Tibial nerve (tissue), 4 donors: ENCODE measurements around the gene TMEM132E. TPM values are rescaled to one million over a fixed set of nuclear protein-coding genes. Genes with fewer than 3 reads are reported as not detected.

Experiments
- DNase-seq, 2 donors: peaks; one replicate each; pipeline ENCODE4 v3.0.0-alpha.2; 2019; ENCODE audit warnings: low spot score in 2 of 2
- H3K27ac ChIP-seq, 4 donors: fragments of 200-600 bp; sonication (generic) in 3 of 4; one replicate each; pipeline ENCODE4 v1.5.1; 2017 to 2019; ENCODE audit warnings: mild to moderate bottlenecking in 1 of 4
- H3K27me3 ChIP-seq, 2 donors: fragments of 200-600 bp; sonication (generic) in 1 of 2; one replicate each; pipeline versions ENCODE4 v1.5.1 to v1.6.0; 2017 to 2019
- H3K36me3 ChIP-seq, 3 donors: fragments of 200-600 bp; sonication (generic); one replicate each; pipeline ENCODE4 v1.5.1; 2018 to 2019
- H3K4me1 ChIP-seq, 4 donors: fragments of 200-600 bp; sonication (generic) in 3 of 4; one replicate each; pipeline ENCODE4 v1.5.1; 2017 to 2019
- H3K4me3 ChIP-seq, 4 donors: fragments of 200-600 bp; sonication (generic) in 3 of 4; one replicate each; pipeline ENCODE4 v1.5.1; 2017 to 2019; ENCODE audit warnings: mild to moderate bottlenecking in 1 of 4, moderate library complexity in 1 of 4
- H3K9me3 ChIP-seq, 4 donors: fragments of 200-600 bp; sonication (generic) in 3 of 4; one replicate each; pipeline ENCODE4 v1.5.1; 2017 to 2019
- EP300 ChIP-seq, 2 donors: sonication (generic); formaldehyde crosslinking; IDR thresholded peaks; one replicate each; pipeline ENCODE4 v1.6.1; 2017; ENCODE audit warnings: antibody characterized with exemption in 2 of 2, mild to moderate bottlenecking in 1 of 2
- POLR2A ChIP-seq, 2 donors: fragments of 450-650 bp; IDR thresholded peaks; one replicate each; pipeline ENCODE4 v1.6.1; 2017; ENCODE audit warnings: antibody characterized with exemption in 2 of 2, mild to moderate bottlenecking in 2 of 2, moderate library complexity in 2 of 2
- WGBS, 2 donors: methylation state at CpG; one replicate each; pipeline ENCODE4 v1.1.5; 2018; 5-methylcytosine and 5-hydroxymethylcytosine counted together
- total RNA-seq, 4 donors: library from RNA; depleted of rRNA; stranded (reverse); fragments of >200 nt; gene quantifications; one replicate each; pipeline ENCODE4 v1.1.0, GENCODE V29; 2016
- TF ChIP-seq, protein P1 (sequence below), 5 experiments: fragments of 200-600 bp in 3 of 5; fragments of 450-650 bp in 2 of 5; sonication (generic) in 3 of 5; IDR thresholded peaks; one replicate each; pipeline ENCODE4 v1.5.1; 2016 to 2019; ENCODE audit warnings: antibody characterized with exemption in 5 of 5, mild to moderate bottlenecking in 3 of 5, moderate library complexity in 2 of 5

TMEM132E gene
- total RNA-seq, 4 donors from 2014 or later, result 0.42 to 0.59 TPM; not detected in 2

DNA sequence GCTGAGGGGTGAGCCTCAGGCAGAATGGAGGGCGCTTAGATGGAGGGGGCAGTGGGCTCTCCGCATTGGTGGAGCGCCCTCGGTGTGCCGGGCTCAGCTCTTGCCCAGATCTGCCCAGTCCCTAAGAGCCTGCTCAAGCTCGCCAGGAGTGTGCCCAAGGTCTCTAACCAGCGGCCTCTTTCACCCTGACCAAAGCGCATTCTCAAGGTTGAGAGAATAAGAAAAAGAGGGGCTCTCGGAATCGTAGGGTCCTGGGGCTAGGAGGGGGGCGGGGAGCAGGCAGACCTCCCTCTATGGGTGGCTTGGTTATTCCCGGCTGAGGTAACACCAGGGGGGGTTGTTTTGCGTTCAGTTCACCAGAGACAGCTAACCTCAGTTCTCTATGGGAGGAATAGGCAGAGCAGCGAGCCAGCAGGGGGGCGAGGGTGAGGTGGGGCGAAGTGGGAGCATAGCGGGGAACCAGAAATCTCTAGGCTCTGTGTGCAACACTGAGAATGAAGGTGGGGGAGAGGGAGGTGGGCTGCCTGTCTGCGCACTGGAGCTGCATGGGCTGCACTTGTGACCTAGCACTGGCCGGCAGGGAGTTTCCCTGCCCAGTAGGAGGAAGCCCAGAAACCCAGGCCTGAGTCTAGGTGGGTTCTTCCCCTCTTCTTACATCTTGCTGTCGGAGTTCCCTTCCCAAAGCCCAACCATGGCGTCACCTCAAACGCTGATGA is 3.0 kb downstream of the TMEM132E start:
- Histone ChIP-seq H3K9me3 (no peaks in the 10 kb centered on the region), H3K4me3 (no peak overlapping the region), H3K27ac (no peak overlapping the region), H3K27me3 (peaks cover 0 to 85% of the 10 kb centered on the region in 2 donors), H3K4me1 (peaks cover 0 to 42% (median 32%) of the 10 kb centered on the region in 4 donors), H3K36me3 (no peaks in the 10 kb centered on the region)
- no peak for DNase-seq
- 21% methylated on average over 19 to 22 of the region's 22 CpGs for WGBS, 2 donors
- TF ChIP-seq EP300 (IDR thresholded peaks at IDR 0.05), result no peak
- TF ChIP-seq POLR2A (IDR thresholded peaks at IDR 0.05), result no peak
- TF ChIP-seq, protein P1, sequence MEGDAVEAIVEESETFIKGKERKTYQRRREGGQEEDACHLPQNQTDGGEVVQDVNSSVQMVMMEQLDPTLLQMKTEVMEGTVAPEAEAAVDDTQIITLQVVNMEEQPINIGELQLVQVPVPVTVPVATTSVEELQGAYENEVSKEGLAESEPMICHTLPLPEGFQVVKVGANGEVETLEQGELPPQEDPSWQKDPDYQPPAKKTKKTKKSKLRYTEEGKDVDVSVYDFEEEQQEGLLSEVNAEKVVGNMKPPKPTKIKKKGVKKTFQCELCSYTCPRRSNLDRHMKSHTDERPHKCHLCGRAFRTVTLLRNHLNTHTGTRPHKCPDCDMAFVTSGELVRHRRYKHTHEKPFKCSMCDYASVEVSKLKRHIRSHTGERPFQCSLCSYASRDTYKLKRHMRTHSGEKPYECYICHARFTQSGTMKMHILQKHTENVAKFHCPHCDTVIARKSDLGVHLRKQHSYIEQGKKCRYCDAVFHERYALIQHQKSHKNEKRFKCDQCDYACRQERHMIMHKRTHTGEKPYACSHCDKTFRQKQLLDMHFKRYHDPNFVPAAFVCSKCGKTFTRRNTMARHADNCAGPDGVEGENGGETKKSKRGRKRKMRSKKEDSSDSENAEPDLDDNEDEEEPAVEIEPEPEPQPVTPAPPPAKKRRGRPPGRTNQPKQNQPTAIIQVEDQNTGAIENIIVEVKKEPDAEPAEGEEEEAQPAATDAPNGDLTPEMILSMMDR (IDR thresholded peaks at IDR 0.05), result no peak

DNA sequence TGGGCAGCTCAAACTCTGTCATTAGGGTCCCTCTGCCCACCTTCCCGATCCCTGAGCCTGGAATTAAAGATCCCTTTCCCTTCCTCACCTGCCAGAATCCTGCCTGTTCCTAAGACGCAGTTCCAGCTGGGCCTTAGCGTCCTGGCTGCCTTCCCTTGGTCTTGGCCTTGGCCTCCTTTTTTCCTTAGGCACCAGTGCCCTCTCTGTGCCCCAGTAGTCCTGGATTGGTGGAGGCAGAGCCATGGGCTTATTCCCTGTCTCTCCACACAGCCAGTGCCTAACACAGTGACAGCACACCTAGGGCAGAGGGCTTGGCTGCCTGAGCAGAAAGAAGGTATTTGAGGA is 3.5 kb downstream of the TMEM132E start:
- H3K36me3 ChIP-seq, result no peaks in the 10 kb centered on the region
- TF ChIP-seq EP300 (IDR thresholded peaks at IDR 0.05) (no peak), POLR2A (IDR thresholded peaks at IDR 0.05) (no peak)
- TF ChIP-seq, protein P1 (IDR thresholded peaks at IDR 0.05), result no peak
- no peak overlapping the region for H3K27ac ChIP-seq
- H3K27me3 ChIP-seq, result peaks cover 0 to 85% of the 10 kb centered on the region in 2 donors
- WGBS, 2 donors, result 42 to 49% methylated on average over 3 of the region's 3 CpGs
- no peak for DNase-seq
- H3K9me3 ChIP-seq, result no peaks in the 10 kb centered on the region
- peaks cover 0 to 42% (median 32%) of the 10 kb centered on the region in 4 donors for H3K4me1 ChIP-seq
- H3K4me3 ChIP-seq, result no peak overlapping the region

DNA sequence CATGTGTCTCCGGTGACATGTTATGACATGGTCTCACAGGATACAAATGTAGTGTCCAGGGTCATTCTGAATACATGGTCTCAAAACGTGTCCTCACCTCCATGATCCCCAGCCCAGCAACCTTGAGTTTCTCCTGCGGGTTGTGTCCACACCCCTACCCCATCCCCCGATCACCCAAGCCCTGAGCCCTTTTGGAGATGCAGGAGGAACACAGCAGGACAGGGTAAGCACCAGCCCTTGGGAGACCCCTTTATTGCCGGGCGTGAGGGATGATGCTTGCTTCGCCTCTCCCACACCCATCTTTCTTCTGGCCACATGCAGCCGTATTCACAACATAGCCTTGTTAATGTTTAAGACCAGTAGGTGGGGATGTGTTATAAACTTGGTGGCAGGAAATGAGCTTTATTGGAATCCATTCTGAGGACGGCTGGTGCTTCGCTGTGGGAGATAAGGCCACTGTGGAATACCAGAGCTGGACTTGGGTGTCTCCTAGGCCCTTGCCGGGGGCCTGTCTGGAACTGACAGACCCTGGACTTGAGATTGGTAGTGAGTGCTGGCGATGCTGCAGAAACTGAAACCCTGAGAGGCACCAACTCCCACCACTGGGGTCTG is 5.5 kb downstream of the TMEM132E start:
- no peak for DNase-seq
- H3K4me1 ChIP-seq, result peaks cover 0 to 25% (median 20%) of the 10 kb centered on the region in 4 donors
- 33 to 34% methylated on average over 12 of the region's 12 CpGs for WGBS, 2 donors
- H3K4me3 ChIP-seq, result no peak overlapping the region
- peaks cover 0 to 79% of the 10 kb centered on the region in 2 donors for H3K27me3 ChIP-seq
- H3K27ac ChIP-seq, result no peak overlapping the region
- H3K9me3 ChIP-seq, result no peaks in the 10 kb centered on the region
- H3K36me3 ChIP-seq, result no peaks in the 10 kb centered on the region
- no peak for TF ChIP-seq EP300 (IDR thresholded peaks at IDR 0.05)
- TF ChIP-seq POLR2A (IDR thresholded peaks at IDR 0.05), result no peak
- TF ChIP-seq, protein P1 (IDR thresholded peaks at IDR 0.05), result no peak

DNA sequence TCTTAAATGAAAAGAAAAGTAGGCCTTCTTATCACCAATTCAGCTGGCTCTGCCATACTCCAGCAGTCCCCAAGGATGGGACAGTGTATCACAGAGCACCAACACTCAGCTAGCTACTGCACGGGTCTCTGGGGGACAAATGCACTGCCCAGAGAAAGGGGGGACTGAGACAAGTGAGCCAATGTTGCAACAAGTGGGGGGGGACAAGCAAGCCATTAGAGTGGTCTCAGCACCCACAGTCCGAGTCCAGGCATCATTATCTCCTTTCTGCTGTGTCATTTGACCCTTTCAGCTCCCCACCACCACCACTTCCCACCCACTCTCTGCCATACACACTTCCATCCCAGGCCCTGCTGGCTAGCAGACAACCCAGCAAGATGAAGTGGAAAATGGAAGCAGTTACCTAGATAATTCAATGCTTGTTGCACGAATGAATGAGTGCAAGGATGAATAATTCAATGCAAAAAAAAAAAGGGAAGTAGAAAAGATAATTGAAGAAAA is 7.0 kb downstream of the TMEM132E start:
- Histone ChIP-seq H3K9me3 (no peaks in the 10 kb centered on the region), H3K27ac (no peak overlapping the region), H3K4me1 (peaks cover 0 to 10% (median 5%) of the 10 kb centered on the region in 4 donors), H3K4me3 (no peak overlapping the region), H3K36me3 (no peaks in the 10 kb centered on the region), H3K27me3 (peaks cover 0 to 64% of the 10 kb centered on the region in 2 donors)
- no peak for DNase-seq
- TF ChIP-seq POLR2A (IDR thresholded peaks at IDR 0.05), result no peak
- 57 to 65% methylated on average over 3 of the region's 3 CpGs for WGBS, 2 donors

DNA sequence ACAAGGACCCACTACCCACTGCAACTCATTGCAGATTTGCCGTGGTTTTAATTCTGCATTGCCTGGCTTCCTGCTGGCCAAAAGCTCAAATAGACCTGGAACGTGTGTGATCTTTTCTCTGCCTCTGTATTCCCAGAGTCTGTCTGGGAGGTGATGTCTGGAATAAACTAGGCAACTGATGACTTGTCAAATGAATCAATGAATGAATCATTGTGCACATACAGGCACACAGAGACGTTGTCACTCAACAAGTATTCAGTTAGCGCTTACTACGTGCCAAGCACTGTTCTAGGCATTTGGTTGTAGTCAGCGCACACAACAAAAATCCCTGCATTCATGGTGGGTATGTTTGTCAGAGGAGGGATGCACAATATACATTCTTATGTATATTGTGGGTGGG is 8.9 kb downstream of the TMEM132E start:
- TF ChIP-seq EP300 (IDR thresholded peaks at IDR 0.05) (no peak), POLR2A (IDR thresholded peaks at IDR 0.05) (no peak)
- TF ChIP-seq, protein P1 (IDR thresholded peaks at IDR 0.05), result no peak
- Histone ChIP-seq H3K4me1 (no peaks in the 10 kb centered on the region), H3K4me3 (no peak overlapping the region), H3K27me3 (peaks cover 0 to 46% of the 10 kb centered on the region in 2 donors), H3K27ac (no peak overlapping the region), H3K9me3 (no peaks in the 10 kb centered on the region), H3K36me3 (no peaks in the 10 kb centered on the region)
- 66 to 70% methylated on average over 6 of the region's 6 CpGs for WGBS, 2 donors
- no peak for DNase-seq
